ENCODE results near the gene CAMTA1.

CAMTA1 gene

GRCh38 chr1:7535934-7536878 is 751.0 kb downstream of the CAMTA1 start:
- H3K9me2 ChIP-seq (replicated peaks; ENCODE audit: insufficient read depth, low read length), result no peaks in the 10 kb centered on the region
- no peak overlapping the region for H2AFZ ChIP-seq (ENCODE audit: low read depth, low read length, severe bottlenecking)
- H3K9me3 ChIP-seq (ENCODE audit: insufficient read depth, low read length), result no peaks in the 10 kb centered on the region
- H3K4me3 ChIP-seq (ENCODE audit: insufficient read depth, low read length, poor library complexity, severe bottlenecking), result no peak overlapping the region
- H3K9ac ChIP-seq (ENCODE audit: low read length), result no peak overlapping the region
- H3K27ac ChIP-seq (ENCODE audit: low read depth, low read length), result no peak overlapping the region
- H3F3A ChIP-seq (ENCODE audit: insufficient read depth), result no peaks in the 10 kb centered on the region
- H3K27me3 ChIP-seq (ENCODE audit: low read length), result no peaks in the 10 kb centered on the region
- H3K4me2 ChIP-seq (ENCODE audit: low read depth, low read length, poor library complexity, severe bottlenecking), result no peak overlapping the region
- no peaks in the 10 kb centered on the region for H3K79me2 ChIP-seq (ENCODE audit: insufficient read depth, low read length)
- TF ChIP-seq EZH2phosphoT487 (conservative IDR thresholded peaks at IDR 0.05; ENCODE audit: low read length), result no peak
- TF ChIP-seq, protein P1, sequence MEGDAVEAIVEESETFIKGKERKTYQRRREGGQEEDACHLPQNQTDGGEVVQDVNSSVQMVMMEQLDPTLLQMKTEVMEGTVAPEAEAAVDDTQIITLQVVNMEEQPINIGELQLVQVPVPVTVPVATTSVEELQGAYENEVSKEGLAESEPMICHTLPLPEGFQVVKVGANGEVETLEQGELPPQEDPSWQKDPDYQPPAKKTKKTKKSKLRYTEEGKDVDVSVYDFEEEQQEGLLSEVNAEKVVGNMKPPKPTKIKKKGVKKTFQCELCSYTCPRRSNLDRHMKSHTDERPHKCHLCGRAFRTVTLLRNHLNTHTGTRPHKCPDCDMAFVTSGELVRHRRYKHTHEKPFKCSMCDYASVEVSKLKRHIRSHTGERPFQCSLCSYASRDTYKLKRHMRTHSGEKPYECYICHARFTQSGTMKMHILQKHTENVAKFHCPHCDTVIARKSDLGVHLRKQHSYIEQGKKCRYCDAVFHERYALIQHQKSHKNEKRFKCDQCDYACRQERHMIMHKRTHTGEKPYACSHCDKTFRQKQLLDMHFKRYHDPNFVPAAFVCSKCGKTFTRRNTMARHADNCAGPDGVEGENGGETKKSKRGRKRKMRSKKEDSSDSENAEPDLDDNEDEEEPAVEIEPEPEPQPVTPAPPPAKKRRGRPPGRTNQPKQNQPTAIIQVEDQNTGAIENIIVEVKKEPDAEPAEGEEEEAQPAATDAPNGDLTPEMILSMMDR (IDR thresholded peaks at IDR 0.05; ENCODE audit: insufficient read depth, low read length, poor library complexity, severe bottlenecking), result no peak
- no peaks in the 10 kb centered on the region for H3K36me3 ChIP-seq (ENCODE audit: low read length)
- H4K20me1 ChIP-seq (ENCODE audit: low read depth, low read length), result no peaks in the 10 kb centered on the region

DNA sequence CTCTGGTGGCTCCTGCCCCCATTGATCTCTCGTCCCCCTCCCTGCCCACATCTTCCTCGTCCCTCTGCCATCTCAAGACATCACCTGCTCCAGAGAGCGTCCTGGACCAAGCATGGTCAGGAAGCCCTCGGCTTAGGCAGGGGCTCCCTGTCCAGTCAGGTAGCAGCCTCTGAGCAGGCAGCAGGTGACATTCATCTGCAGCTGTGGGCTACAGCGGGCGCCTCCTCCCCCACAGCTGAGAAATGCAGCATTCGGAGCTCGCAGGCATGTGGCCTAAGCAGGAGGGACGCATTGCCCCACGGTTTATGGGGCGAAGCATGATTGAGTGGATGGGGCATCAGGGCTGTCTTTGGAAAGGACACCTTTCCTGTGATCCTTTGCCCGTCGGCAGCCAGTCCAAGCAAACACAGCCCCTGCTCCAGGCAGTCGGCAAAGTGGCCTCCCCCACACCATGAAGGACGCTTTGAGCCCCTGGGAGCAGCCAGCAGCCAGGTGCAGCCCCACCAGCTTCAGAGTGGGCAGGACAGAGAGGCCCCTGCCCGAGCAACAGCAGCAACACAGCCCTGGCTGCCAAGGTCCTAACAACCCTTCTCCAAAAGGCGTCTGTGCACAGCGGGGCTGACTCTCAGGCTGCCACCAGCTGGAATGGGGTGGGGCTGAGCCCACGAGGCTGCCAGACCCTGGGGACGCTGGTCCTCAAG is 751.8 kb downstream of the CAMTA1 start:
- Histone ChIP-seq H3K4me2 (ENCODE audit: low read depth, low read length, poor library complexity, severe bottlenecking) (no peak overlapping the region), H3K9me2 (replicated peaks; ENCODE audit: insufficient read depth, low read length) (no peaks in the 10 kb centered on the region), H3K79me2 (ENCODE audit: insufficient read depth, low read length) (no peaks in the 10 kb centered on the region), H3K9me3 (ENCODE audit: insufficient read depth, low read length) (no peaks in the 10 kb centered on the region), H4K20me1 (ENCODE audit: low read depth, low read length) (no peaks in the 10 kb centered on the region), H3K9ac (ENCODE audit: low read length) (no peak overlapping the region), H3K27me3 (ENCODE audit: low read length) (no peaks in the 10 kb centered on the region), H3F3A (ENCODE audit: insufficient read depth) (no peaks in the 10 kb centered on the region), H3K36me3 (ENCODE audit: low read length) (no peaks in the 10 kb centered on the region), H2AFZ (ENCODE audit: low read depth, low read length, severe bottlenecking) (no peak overlapping the region), H3K27ac (ENCODE audit: low read depth, low read length) (no peak overlapping the region), H3K4me3 (ENCODE audit: insufficient read depth, low read length, poor library complexity, severe bottlenecking) (no peak overlapping the region)
- TF ChIP-seq, protein P1 (IDR thresholded peaks at IDR 0.05; ENCODE audit: insufficient read depth, low read length, poor library complexity, severe bottlenecking), result no peak
- no peak for TF ChIP-seq EZH2phosphoT487 (conservative IDR thresholded peaks at IDR 0.05; ENCODE audit: low read length)

GRCh38 chr1:7538033-7538432 is 752.8 kb downstream of the CAMTA1 start:
- Histone ChIP-seq H3K4me2 (ENCODE audit: low read depth, low read length, poor library complexity, severe bottlenecking) (no peak overlapping the region), H2AFZ (ENCODE audit: low read depth, low read length, severe bottlenecking) (no peak overlapping the region), H3K9me2 (replicated peaks; ENCODE audit: insufficient read depth, low read length) (no peaks in the 10 kb centered on the region), H3K9ac (ENCODE audit: low read length) (no peak overlapping the region), H3K79me2 (ENCODE audit: insufficient read depth, low read length) (no peaks in the 10 kb centered on the region), H4K20me1 (ENCODE audit: low read depth, low read length) (no peaks in the 10 kb centered on the region), H3F3A (ENCODE audit: insufficient read depth) (no peaks in the 10 kb centered on the region), H3K36me3 (ENCODE audit: low read length) (no peaks in the 10 kb centered on the region), H3K27ac (ENCODE audit: low read depth, low read length) (no peak overlapping the region), H3K4me3 (ENCODE audit: insufficient read depth, low read length, poor library complexity, severe bottlenecking) (no peak overlapping the region), H3K27me3 (ENCODE audit: low read length) (no peaks in the 10 kb centered on the region), H3K9me3 (ENCODE audit: insufficient read depth, low read length) (no peaks in the 10 kb centered on the region)
- TF ChIP-seq, protein P1 (IDR thresholded peaks at IDR 0.05; ENCODE audit: insufficient read depth, low read length, poor library complexity, severe bottlenecking), result no peak
- TF ChIP-seq EZH2phosphoT487 (conservative IDR thresholded peaks at IDR 0.05; ENCODE audit: low read length), result no peak

All from SU-DHL-6 (cell line).